ENCODE data around the gene CEACAM20. TPM values are rescaled to one million over a fixed set of nuclear protein-coding genes. Genes with fewer than 3 reads are reported as not detected.

CEACAM20 gene
- total and polyA plus RNA-seq, 9 donors: 0.60 TPM; not detected in 8

DNA sequence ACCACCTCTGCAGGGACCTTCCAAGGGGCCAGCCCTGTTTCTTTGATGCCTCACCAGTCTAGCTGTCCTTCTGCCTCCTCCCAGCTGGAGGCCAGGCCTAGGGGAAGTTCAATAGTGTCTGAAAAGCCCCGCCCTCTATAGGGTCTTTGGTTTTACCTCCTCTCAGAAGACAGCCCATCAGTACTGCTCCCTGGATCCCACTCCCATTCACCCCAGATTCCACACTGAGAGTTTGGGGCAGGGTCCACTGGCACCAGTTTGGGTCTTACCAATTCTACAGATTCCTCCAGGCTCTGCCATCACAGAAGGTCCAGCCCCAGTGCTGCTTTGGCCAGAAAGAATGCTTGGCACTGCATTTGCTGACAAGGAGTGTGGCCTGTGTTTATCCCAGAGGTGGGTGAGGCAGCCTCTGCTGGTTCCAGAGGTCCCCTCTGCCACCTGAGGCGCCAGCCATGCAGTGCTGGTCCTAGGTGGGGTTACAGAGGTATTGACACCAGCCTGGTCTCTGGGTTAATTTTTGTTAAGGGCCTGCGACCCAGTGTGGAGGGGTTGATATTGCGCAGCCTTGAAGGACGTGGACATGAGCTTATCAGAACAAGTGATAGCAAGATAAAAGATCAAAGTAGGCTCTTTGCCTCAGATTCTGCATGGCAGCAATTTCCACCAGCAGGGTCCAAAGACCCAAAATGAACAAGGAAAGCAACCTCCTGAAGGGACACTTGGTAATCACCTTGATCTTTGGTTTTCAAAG, 42.5 kb upstream of the CEACAM20 start:
- Histone ChIP-seq H3K4me1 (ENCODE audit: insufficient read depth) (no peaks in the 10 kb centered on the region), H3K27ac (no peak overlapping the region), H3K4me3 (no peak overlapping the region), H3K9me3 (no peaks in the 10 kb centered on the region), H3K36me3 (no peaks in the 10 kb centered on the region), H3K27me3 (no peaks in the 10 kb centered on the region)
- intact Hi-C loops (cut with DNase I): loop anchor here in 3 of 4 donors (5.0 to 10.0 kb wide), 2 partner anchors 83 to 85 kb away; no protein-coding TSS in a partner anchor
- DNase-seq: no peak
- TF ChIP-seq, protein P1, sequence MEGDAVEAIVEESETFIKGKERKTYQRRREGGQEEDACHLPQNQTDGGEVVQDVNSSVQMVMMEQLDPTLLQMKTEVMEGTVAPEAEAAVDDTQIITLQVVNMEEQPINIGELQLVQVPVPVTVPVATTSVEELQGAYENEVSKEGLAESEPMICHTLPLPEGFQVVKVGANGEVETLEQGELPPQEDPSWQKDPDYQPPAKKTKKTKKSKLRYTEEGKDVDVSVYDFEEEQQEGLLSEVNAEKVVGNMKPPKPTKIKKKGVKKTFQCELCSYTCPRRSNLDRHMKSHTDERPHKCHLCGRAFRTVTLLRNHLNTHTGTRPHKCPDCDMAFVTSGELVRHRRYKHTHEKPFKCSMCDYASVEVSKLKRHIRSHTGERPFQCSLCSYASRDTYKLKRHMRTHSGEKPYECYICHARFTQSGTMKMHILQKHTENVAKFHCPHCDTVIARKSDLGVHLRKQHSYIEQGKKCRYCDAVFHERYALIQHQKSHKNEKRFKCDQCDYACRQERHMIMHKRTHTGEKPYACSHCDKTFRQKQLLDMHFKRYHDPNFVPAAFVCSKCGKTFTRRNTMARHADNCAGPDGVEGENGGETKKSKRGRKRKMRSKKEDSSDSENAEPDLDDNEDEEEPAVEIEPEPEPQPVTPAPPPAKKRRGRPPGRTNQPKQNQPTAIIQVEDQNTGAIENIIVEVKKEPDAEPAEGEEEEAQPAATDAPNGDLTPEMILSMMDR (IDR thresholded peaks at IDR 0.05): no peak
- TF ChIP-seq EP300 (IDR thresholded peaks at IDR 0.05) (no peak), POLR2A (IDR thresholded peaks at IDR 0.05) (no peak)
- 90 to 95% (median 91%) methylated on average over 5 of the region's 5 CpGs for WGBS, 3 donors

GRCh38 chr19:44570984-44571684, 41.7 kb upstream of the CEACAM20 start:
- H3K4me3 ChIP-seq: no peak overlapping the region
- peak in 4 of 5 donors; percentile 27 to 60 (median 36) for DNase-seq
- TF ChIP-seq, protein P1 (IDR thresholded peaks at IDR 0.05): peak; percentile 29 to 53 (median 53)
- TF ChIP-seq EP300 (IDR thresholded peaks at IDR 0.05): no peak
- no peaks in the 10 kb centered on the region for H3K36me3 ChIP-seq
- no peaks in the 10 kb centered on the region for H3K4me1 ChIP-seq (ENCODE audit: insufficient read depth)
- no peak overlapping the region for H3K27ac ChIP-seq
- no peaks in the 10 kb centered on the region for H3K9me3 ChIP-seq
- H3K27me3 ChIP-seq: no peaks in the 10 kb centered on the region
- WGBS, 3 donors: 31 to 40% (median 31%) methylated on average over 13 of the region's 13 CpGs
- intact Hi-C loops (cut with DNase I): loop anchor here in 3 of 4 donors (5.0 to 10.0 kb wide), 2 partner anchors 84 to 86 kb away; no protein-coding TSS in a partner anchor

DNA sequence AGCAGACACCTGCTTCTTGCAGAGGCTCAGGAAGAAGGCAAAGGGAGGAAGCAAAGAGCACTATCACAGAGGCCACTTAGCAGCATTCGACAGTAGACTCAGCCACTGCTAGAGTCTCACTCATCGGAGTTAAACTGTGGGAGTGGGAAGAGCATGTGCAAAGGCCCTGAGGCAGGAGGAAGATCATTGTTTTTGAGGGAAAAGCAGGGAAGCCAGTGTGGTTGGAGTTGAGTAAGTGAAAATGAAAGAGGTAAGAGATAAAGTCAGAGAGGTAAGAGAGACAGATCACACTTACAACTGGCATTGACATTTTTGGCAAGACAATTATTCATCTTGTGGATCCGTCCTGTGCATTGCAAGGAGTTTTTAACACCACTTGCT, 41.1 kb upstream of the CEACAM20 start:
- Histone ChIP-seq H3K27ac (no peak overlapping the region), H3K4me1 (ENCODE audit: insufficient read depth) (no peaks in the 10 kb centered on the region), H3K27me3 (no peaks in the 10 kb centered on the region), H3K36me3 (no peaks in the 10 kb centered on the region), H3K4me3 (no peak overlapping the region), H3K9me3 (no peaks in the 10 kb centered on the region)
- 35 to 46% (median 36%) methylated on average over 3 of the region's 3 CpGs for WGBS, 3 donors
- intact Hi-C loops (cut with DNase I): loop anchor here in 3 of 4 donors (5.0 to 10.0 kb wide), 2 partner anchors 84 to 87 kb away; no protein-coding TSS in a partner anchor
- no peak for TF ChIP-seq POLR2A (IDR thresholded peaks at IDR 0.05)
- TF ChIP-seq EP300 (IDR thresholded peaks at IDR 0.05): no peak
- TF ChIP-seq, protein P1 (IDR thresholded peaks at IDR 0.05): no peak
- DNase-seq: no peak

DNA sequence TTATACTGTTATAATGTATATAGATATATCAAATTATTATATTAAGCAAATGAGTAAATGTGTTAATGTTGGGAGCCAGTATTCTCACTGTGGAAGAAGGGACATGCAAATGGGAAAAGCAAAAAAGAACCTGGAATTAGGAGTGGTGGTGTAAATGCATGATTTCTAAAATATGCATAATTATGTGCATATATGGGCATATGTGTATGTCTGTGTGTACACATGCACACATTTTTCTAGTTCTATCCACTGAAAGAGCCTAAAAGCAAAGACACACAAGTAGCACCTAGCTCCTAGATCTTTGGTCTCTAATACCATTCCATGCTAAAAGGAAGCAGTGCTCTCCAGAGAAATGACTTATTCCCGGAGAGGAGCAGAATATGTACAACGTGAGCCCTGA, 38.3 kb upstream of the CEACAM20 start:
- no peaks in the 10 kb centered on the region for H3K9me3 ChIP-seq
- no peak overlapping the region for H3K4me3 ChIP-seq
- no peaks in the 10 kb centered on the region for H3K4me1 ChIP-seq (ENCODE audit: insufficient read depth)
- no peak for TF ChIP-seq POLR2A (IDR thresholded peaks at IDR 0.05)
- TF ChIP-seq, protein P1 (IDR thresholded peaks at IDR 0.05): no peak
- TF ChIP-seq EP300 (IDR thresholded peaks at IDR 0.05): no peak
- no peaks in the 10 kb centered on the region for H3K27me3 ChIP-seq
- no peak for DNase-seq
- no peaks in the 10 kb centered on the region for H3K36me3 ChIP-seq
- intact Hi-C loops (cut with DNase I): no loop called here
- 28 to 49% (median 35%) methylated on average over 2 of the region's 2 CpGs for WGBS, 3 donors
- H3K27ac ChIP-seq: no peak overlapping the region

Measured in ovary (tissue), 9 donors.